ACHN (cell line): ENCODE measurements around the gene SMYD1.

Experiments used
- DNase-seq: peaks from one replicate; pipeline ENCODE4 v3.0.0-alpha.2; 2015
- in situ Hi-C: cut with HindIII; loops from 2 replicates; pipeline ENCODE4 v1.10.0; 2017; ENCODE audit warnings: low sequenced_read_pairs, low pct_ligation_motif_present, low pct_unique_long_range_greater_than_20kb

SMYD1 gene

GRCh38 chr2:88160517-88160916, 92.9 kb downstream of the SMYD1 start:
- DNase-seq: no peak
- in situ Hi-C loops: no loop called here

GRCh38 chr2:88161446-88162244, 94.0 kb downstream of the SMYD1 start:
- in situ Hi-C loops: no loop called here
- DNase-seq: no peak
